Gastroesophageal sphincter (tissue), 4 donors: Measurements from ENCODE around the gene PIK3C3. TPM values are rescaled to one million over a fixed set of nuclear protein-coding genes. Genes with fewer than 3 reads are reported as not detected.

Experiments
- ATAC-seq: fragments of 150-250 bp; one replicate; pipeline ENCODE4 v1.9.1; 2016; ENCODE audit warnings: mild to moderate bottlenecking, moderate library complexity
- H3K27ac ChIP-seq, 4 donors: fragments of 200-600 bp; sonication (generic) in 3 of 4; 1 replicate in 3 of 4; 2 replicates in 1 of 4; pipeline ENCODE4 v1.5.1; 2016 to 2019
- H3K27me3 ChIP-seq: fragments of 200-600 bp; sonication (generic); one replicate; pipeline ENCODE4 v1.5.1; 2019
- H3K36me3 ChIP-seq, 2 donors: fragments of 200-600 bp; sonication (generic); one replicate each; pipeline ENCODE4 v1.5.1; 2019; ENCODE audit warnings: control low read depth in 1 of 2
- H3K4me1 ChIP-seq, 3 donors: fragments of 200-600 bp; sonication (generic); 1 replicate in 2 of 3; 2 replicates in 1 of 3; pipeline ENCODE4 v1.5.1; 2016 to 2019; ENCODE audit warnings: control low read depth in 2 of 3
- H3K4me3 ChIP-seq, 2 donors: fragments of 200-600 bp; sonication (generic); one replicate each; pipeline ENCODE4 v1.5.1; 2019; ENCODE audit warnings: mild to moderate bottlenecking in 1 of 2, moderate library complexity in 1 of 2
- H3K9me3 ChIP-seq, 3 donors: fragments of 200-600 bp; sonication (generic); one replicate each; pipeline ENCODE4 v1.5.1; 2017 to 2019; ENCODE audit warnings: control low read depth in 2 of 3
- EP300 ChIP-seq: sonication (generic); formaldehyde crosslinking; IDR thresholded peaks from one replicate; pipeline ENCODE4 v1.6.1; 2017; ENCODE audit warnings: antibody characterized with exemption, mild to moderate bottlenecking
- POLR2A ChIP-seq, 2 donors: fragments of 450-650 bp; IDR thresholded peaks; one replicate each; pipeline ENCODE4 v1.6.1; 2017; ENCODE audit warnings: antibody characterized with exemption in 2 of 2, mild to moderate bottlenecking in 2 of 2, moderate library complexity in 1 of 2
- POLR2AphosphoS5 ChIP-seq: sonication (generic); formaldehyde crosslinking; IDR thresholded peaks from one replicate; pipeline ENCODE4 v1.6.1; 2017; ENCODE audit warnings: antibody characterized with exemption
- WGBS, 2 donors: methylation state at CpG; one replicate each; pipeline ENCODE4 v1.1.5; 2018; ENCODE audit warnings: low coverage in 1 of 2; 5-methylcytosine and 5-hydroxymethylcytosine counted together
- total RNA-seq, 4 donors: library from RNA; depleted of rRNA; stranded (reverse); fragments of >200 nt; gene quantifications; one replicate each; pipeline ENCODE4 v1.1.0, GENCODE V29; 2016
- TF ChIP-seq, protein P1 (sequence below), 4 experiments: fragments of 200-600 bp in 2 of 4; fragments of 450-650 bp in 2 of 4; sonication (generic) in 1 of 4; IDR thresholded peaks; one replicate each; pipeline ENCODE4 v1.5.1; 2017 to 2019; ENCODE audit warnings: antibody characterized with exemption in 4 of 4, mild to moderate bottlenecking in 2 of 4, moderate library complexity in 2 of 4

PIK3C3 gene
- total RNA-seq, 4 donors from 2014 or later: 34.2 to 55.6 (median 40.9) TPM

DNA sequence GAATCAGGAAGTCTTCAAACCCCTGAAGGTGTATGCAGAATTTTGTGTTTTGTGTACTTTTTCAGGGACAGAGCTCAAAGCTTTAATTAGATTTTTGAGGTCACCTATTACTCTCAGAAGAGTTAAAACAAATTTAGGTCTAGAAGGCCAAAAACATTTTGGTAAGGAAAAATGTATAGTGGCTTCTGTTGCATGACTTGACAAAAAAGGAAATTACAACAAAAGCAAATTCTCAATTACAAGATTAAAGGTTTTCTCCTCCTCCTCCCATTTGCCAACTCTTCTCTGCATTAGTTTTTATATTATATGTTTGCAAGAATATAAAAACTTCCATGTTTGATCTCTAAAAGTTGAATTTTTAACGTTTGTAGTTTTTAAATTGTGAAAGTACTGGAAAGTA, 4.0 kb downstream of the PIK3C3 start:
- peaks cover 0 to 29% (median 6%) of the 10 kb centered on the region in 3 donors for H3K4me1 ChIP-seq
- WGBS, 2 donors: 84 to 89% methylated on average over 1 of the region's 1 CpG
- H3K9me3 ChIP-seq: no peaks in the 10 kb centered on the region
- no peak overlapping the region for H3K27ac ChIP-seq
- peaks cover 0 to 45% of the 10 kb centered on the region in 2 donors for H3K36me3 ChIP-seq
- ATAC-seq: no peak
- TF ChIP-seq, protein P1, sequence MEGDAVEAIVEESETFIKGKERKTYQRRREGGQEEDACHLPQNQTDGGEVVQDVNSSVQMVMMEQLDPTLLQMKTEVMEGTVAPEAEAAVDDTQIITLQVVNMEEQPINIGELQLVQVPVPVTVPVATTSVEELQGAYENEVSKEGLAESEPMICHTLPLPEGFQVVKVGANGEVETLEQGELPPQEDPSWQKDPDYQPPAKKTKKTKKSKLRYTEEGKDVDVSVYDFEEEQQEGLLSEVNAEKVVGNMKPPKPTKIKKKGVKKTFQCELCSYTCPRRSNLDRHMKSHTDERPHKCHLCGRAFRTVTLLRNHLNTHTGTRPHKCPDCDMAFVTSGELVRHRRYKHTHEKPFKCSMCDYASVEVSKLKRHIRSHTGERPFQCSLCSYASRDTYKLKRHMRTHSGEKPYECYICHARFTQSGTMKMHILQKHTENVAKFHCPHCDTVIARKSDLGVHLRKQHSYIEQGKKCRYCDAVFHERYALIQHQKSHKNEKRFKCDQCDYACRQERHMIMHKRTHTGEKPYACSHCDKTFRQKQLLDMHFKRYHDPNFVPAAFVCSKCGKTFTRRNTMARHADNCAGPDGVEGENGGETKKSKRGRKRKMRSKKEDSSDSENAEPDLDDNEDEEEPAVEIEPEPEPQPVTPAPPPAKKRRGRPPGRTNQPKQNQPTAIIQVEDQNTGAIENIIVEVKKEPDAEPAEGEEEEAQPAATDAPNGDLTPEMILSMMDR (IDR thresholded peaks at IDR 0.05): no peak
- TF ChIP-seq EP300 (no peak), POLR2A (IDR thresholded peaks at IDR 0.05) (no peak), POLR2AphosphoS5 (no peak)
- no peaks in the 10 kb centered on the region for H3K27me3 ChIP-seq
- no peak overlapping the region for H3K4me3 ChIP-seq

DNA sequence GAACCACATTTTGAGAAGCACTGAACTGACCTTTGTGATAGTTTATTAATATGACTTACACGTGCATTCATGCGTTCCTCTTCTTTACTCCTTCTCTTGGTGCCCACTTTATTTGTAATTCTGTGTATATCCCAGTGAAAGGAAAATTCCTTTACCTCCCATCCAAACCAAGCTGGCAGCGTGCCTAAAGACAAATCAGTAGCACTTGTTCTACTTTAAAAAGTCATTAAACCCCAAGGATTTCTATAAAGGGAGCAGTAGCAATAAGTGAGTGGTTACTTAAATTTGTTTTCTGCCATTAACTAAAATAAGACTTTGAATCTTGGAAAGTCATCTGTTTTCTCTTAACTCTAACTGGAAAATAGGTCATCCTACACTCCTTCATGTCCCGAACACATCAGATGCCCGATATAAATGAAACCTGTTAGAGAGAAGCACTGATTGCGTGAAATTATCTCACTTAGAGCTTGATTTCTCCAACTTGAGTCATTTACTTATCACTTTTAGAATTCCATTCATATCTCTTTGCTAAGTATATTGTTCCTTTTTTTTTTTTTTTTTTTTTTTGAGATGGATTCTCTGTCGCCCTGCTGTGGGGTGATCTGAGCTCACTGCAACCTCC, 10.7 kb downstream of the PIK3C3 start:
- Histone ChIP-seq H3K27ac (no peak overlapping the region), H3K4me1 (peaks cover 0 to 49% (median 0%) of the 10 kb centered on the region in 3 donors), H3K36me3 (peaks cover 5 to 50% of the 10 kb centered on the region in 2 donors), H3K9me3 (no peaks in the 10 kb centered on the region), H3K27me3 (no peaks in the 10 kb centered on the region), H3K4me3 (no peak overlapping the region)
- no peak for ATAC-seq
- TF ChIP-seq POLR2A (IDR thresholded peaks at IDR 0.05) (no peak), EP300 (no peak), POLR2AphosphoS5 (no peak)
- TF ChIP-seq, protein P1 (IDR thresholded peaks at IDR 0.05): no peak
- 61 to 88% methylated on average over 4 to 7 of the region's 7 CpGs for WGBS, 2 donors

DNA sequence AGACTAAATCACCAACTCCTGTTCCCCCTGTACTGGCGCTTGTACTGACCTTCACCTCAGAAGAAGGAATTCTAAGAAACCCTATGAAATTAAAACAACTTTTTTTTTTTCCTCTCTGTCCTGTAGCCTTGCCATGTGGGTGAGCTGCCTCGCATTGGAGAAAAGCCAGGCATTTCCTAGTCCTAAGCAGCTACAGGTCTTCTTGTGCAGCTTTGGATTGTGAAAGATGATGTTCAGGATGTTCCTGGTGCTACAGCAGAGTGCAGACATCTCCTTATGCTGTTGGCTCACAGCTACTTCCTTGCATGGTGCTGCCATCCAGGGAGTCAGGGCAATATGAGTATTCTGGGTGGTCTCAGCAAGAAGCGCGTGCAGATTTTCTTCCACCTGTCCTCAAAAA, 11.9 kb downstream of the PIK3C3 start:
- TF ChIP-seq EP300 (no peak), POLR2AphosphoS5 (no peak), POLR2A (IDR thresholded peaks at IDR 0.05) (no peak)
- TF ChIP-seq, protein P1 (IDR thresholded peaks at IDR 0.05): no peak
- H3K27me3 ChIP-seq: no peaks in the 10 kb centered on the region
- H3K4me1 ChIP-seq: peaks cover 0 to 49% (median 0%) of the 10 kb centered on the region in 3 donors
- H3K27ac ChIP-seq: no peak overlapping the region
- H3K36me3 ChIP-seq: peaks cover 5 to 54% of the 10 kb centered on the region in 2 donors
- no peak overlapping the region for H3K4me3 ChIP-seq
- H3K9me3 ChIP-seq: no peaks in the 10 kb centered on the region
- 79 to 96% methylated on average over 2 to 4 of the region's 4 CpGs for WGBS, 2 donors
- no peak for ATAC-seq

DNA sequence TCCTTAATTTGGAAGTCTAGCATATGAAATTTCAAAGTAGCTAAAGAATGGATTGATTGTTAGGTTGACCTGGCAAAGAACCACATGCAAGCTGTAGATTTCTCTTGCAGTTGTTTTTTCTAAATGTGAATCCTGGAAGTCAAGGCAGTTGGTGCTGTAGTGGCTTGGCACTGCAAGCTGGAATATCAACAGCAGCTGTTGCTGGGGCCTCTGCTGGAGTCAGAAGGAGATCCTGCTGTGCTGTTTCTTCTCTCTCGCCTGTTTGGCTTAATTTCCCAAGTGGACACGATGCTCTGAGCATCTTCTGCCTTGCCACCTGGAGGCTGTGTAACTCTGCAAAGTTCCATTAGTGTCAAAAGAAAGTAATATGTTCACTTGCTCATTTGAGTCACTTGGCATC, 12.6 kb downstream of the PIK3C3 start:
- no peaks in the 10 kb centered on the region for H3K27me3 ChIP-seq
- WGBS, 2 donors: 60 to 64% methylated on average over 1 to 2 of the region's 2 CpGs
- H3K27ac ChIP-seq: no peak overlapping the region
- H3K4me3 ChIP-seq: no peak overlapping the region
- peaks cover 0 to 56% (median 0%) of the 10 kb centered on the region in 3 donors for H3K4me1 ChIP-seq
- H3K36me3 ChIP-seq: peaks cover 5 to 50% of the 10 kb centered on the region in 2 donors
- TF ChIP-seq POLR2AphosphoS5 (no peak), POLR2A (IDR thresholded peaks at IDR 0.05) (no peak), EP300 (no peak)
- TF ChIP-seq, protein P1 (IDR thresholded peaks at IDR 0.05): no peak
- no peaks in the 10 kb centered on the region for H3K9me3 ChIP-seq
- ATAC-seq: no peak

DNA sequence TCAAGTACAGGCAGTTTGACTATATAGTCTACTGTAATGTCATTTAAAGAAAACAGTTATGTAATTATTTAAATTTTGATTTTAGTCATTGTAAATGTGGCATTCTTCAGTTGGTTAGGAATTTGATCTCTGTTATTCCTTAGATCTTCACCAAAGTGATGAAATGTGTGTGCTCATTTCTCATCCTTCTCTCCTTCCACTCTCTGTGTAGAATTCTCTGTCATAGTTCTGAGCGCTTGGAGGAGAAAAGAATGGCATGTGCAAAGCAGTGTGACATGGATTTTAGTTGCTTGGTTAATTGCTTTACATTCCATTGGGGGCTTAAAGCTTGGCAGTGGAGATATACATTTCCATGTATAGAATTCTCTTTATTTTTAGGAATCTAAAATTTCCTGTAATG, 14.8 kb downstream of the PIK3C3 start:
- no peaks in the 10 kb centered on the region for H3K27me3 ChIP-seq
- H3K4me1 ChIP-seq: peaks cover 0 to 65% (median 0%) of the 10 kb centered on the region in 3 donors
- H3K4me3 ChIP-seq: no peak overlapping the region
- TF ChIP-seq EP300 (no peak), POLR2A (IDR thresholded peaks at IDR 0.05) (no peak), POLR2AphosphoS5 (no peak)
- TF ChIP-seq, protein P1 (IDR thresholded peaks at IDR 0.05): no peak
- 67 to 90% methylated on average over 1 of the region's 1 CpG for WGBS, 2 donors
- H3K36me3 ChIP-seq: peaks cover 5 to 44% of the 10 kb centered on the region in 2 donors
- no peak for ATAC-seq
- H3K27ac ChIP-seq: no peak overlapping the region
- H3K9me3 ChIP-seq: no peaks in the 10 kb centered on the region
